Effector CD4-positive, alpha-beta T cell (primary cell): ENCODE data around the gene CHRM5.
A peak's percentile ranks its signal among the peaks of the same experiment; 100 is the strongest.
"Not testable (repeated sequence)": the region's sequence is repeated elsewhere in the genome, so short reads cannot be mapped to it uniquely, and the experiment has no call there.

Experiments used
- DNase-seq: peaks from one replicate; pipeline ENCODE4 v3.0.0-alpha.2; 2020

The CHRM5 gene

GRCh38 chr15:33994005-33994615 lies 25.8 kb downstream of the CHRM5 start:
- DNase-seq, result no peak

GRCh38 chr15:33995666-33996065 lies 27.4 kb downstream of the CHRM5 start:
- not testable (repeated sequence) for DNase-seq

GRCh38 chr15:34001536-34001935 lies 33.2 kb downstream of the CHRM5 start:
- no peak for DNase-seq

- DNase-seq, result no peak
Measured at GRCh38 chr15:34006381-34006780, 38.1 kb downstream of the CHRM5 start.

- no peak for DNase-seq
Measured at GRCh38 chr15:34009656-34010055, 41.4 kb downstream of the CHRM5 start.

GRCh38 chr15:34010921-34011320 lies 42.6 kb downstream of the CHRM5 start:
- no peak for DNase-seq

- no peak for DNase-seq
Measured at GRCh38 chr15:34011481-34011880, 43.2 kb downstream of the CHRM5 start.

- DNase-seq, result no peak
Measured at GRCh38 chr15:34012461-34013028, 44.2 kb downstream of the CHRM5 start.

GRCh38 chr15:34013746-34014145 lies 45.4 kb downstream of the CHRM5 start:
- no peak for DNase-seq

GRCh38 chr15:34014556-34014955 lies 46.3 kb downstream of the CHRM5 start:
- DNase-seq, result no peak

- DNase-seq, result no peak
Measured at GRCh38 chr15:34018021-34018645, 49.8 kb downstream of the CHRM5 start.

- not testable (repeated sequence) for DNase-seq
Measured at GRCh38 chr15:34018738-34019137, 50.4 kb downstream of the CHRM5 start.

GRCh38 chr15:34019369-34019990 lies 51.2 kb downstream of the CHRM5 start:
- DNase-seq, result no peak

GRCh38 chr15:34023907-34024306 lies 55.6 kb downstream of the CHRM5 start:
- DNase-seq, result no peak

GRCh38 chr15:34025252-34025651 lies 57.0 kb downstream of the CHRM5 start:
- DNase-seq, result no peak

- DNase-seq, result no peak
Measured at GRCh38 chr15:34027606-34028005, 59.3 kb downstream of the CHRM5 start.

GRCh38 chr15:34031987-34032760 lies 63.9 kb downstream of the CHRM5 start:
- DNase-seq, result no peak

GRCh38 chr15:34038023-34038870 lies 70.0 kb downstream of the CHRM5 start:
- DNase-seq, result peak; percentile 46

GRCh38 chr15:34038871-34039789 lies 70.8 kb downstream of the CHRM5 start, which contains the start of gene AVEN:
AVEN (minus strand) TSS chr15:34039204; CDS start chr15:34039046, 158 bp downstream.
- peak; percentile 36 for DNase-seq

GRCh38 chr15:34039790-34040113 lies 71.5 kb downstream of the CHRM5 start:
- DNase-seq, result no peak

- no peak for DNase-seq
Measured at GRCh38 chr15:34043391-34043790, 75.1 kb downstream of the CHRM5 start.
